SK-N-SH (cell line): ENCODE results near the gene GJA8.

Experiments
- EP300 ChIP-seq, 2 experiments: IDR thresholded peaks; 2 replicates each; pipeline versions ENCODE4 v1.4.0 to v1.6.1; 2012; ENCODE audit warnings: borderline replicate concordance in 1 of 2, low read depth in 1 of 2, low read length in 1 of 2
- GABPA ChIP-seq: IDR thresholded peaks from 2 replicates; pipeline ENCODE4 v1.4.0; 2012; ENCODE audit warnings: low read depth, mild to moderate bottlenecking
- MEF2A ChIP-seq: IDR thresholded peaks from 2 replicates; pipeline ENCODE4 v1.4.0; 2012; ENCODE audit warnings: low read depth, borderline replicate concordance
- MXI1 ChIP-seq: IDR thresholded peaks from 2 replicates; pipeline ENCODE4 v1.6.1; 2012; ENCODE audit warnings: mild to moderate bottlenecking, low read depth, low read length, improper control_type of control experiment
- POLR2AphosphoS5 ChIP-seq: IDR thresholded peaks from 2 replicates; pipeline ENCODE4 v1.6.1; 2012; ENCODE audit warnings: low read depth, low read length
- RCOR1 ChIP-seq: fragments of 150-350 bp; IDR thresholded peaks from 2 replicates; pipeline ENCODE4 v1.6.1; 2017; ENCODE audit warnings: antibody characterized with exemption, low read length
- RXRA ChIP-seq: IDR thresholded peaks from 2 replicates; pipeline ENCODE4 v1.4.0; 2012; ENCODE audit warnings: low read depth, mild to moderate bottlenecking, borderline replicate concordance
- SIN3A ChIP-seq: IDR thresholded peaks from 2 replicates; pipeline ENCODE4 v1.6.1; 2012; ENCODE audit warnings: low read depth, mild to moderate bottlenecking, low read length, moderate library complexity, borderline replicate concordance
- TAF1 ChIP-seq: IDR thresholded peaks from 2 replicates; pipeline ENCODE4 v1.6.1; 2012; ENCODE audit warnings: low read depth, mild to moderate bottlenecking, low read length, moderate library complexity, borderline replicate concordance
- TCF12 ChIP-seq: IDR thresholded peaks from 2 replicates; pipeline ENCODE4 v1.4.0; 2012
- TEAD4 ChIP-seq: IDR thresholded peaks from 2 replicates; pipeline ENCODE4 v1.4.0; 2012; ENCODE audit warnings: mild to moderate bottlenecking, borderline replicate concordance; ENCODE audit not compliant: insufficient read depth
- TF ChIP-seq, protein P1 (sequence below): fragments of 200-600 bp; sonication (generic); IDR thresholded peaks from 2 replicates; pipeline ENCODE4 v1.6.1; 2017; ENCODE audit warnings: antibody characterized with exemption, mild to moderate bottlenecking, moderate library complexity
- TF ChIP-seq, protein P2 (sequence below): IDR thresholded peaks from 2 replicates; pipeline ENCODE4 v1.6.1; 2012; ENCODE audit warnings: mild to moderate bottlenecking, low read depth, low read length, moderate library complexity

DNA sequence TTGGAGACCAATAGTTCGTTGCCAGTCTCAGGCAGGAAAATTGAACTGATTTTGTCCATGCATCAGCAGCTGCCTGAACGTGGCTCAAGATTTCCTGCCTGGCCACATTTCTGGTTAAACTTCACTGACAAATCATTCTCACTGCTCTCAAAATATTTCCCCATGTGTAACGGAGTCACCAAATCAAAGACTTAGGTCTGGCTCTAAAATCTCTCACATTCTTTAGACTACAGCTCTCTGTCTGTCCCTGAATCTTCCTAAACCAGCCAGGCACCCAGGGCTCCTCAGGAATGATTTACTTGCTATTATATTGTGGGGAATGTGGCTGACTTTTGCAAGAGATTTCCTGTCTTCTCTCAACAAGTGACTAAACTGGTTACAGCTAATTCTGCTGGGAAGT is 49.2 kb upstream of the GJA8 start:
- TF ChIP-seq TCF12 (no peak), POLR2AphosphoS5 (no peak), MEF2A (no peak), RCOR1 (no peak), EP300 (IDR thresholded peaks at IDR 0.05; ENCODE audit: borderline replicate concordance in 1 of 2, low read depth in 1 of 2, low read length in 1 of 2) (no peak), TAF1 (no peak), TEAD4 (no peak), GABPA (no peak), MXI1 (no peak), RXRA (no peak), SIN3A (no peak)
- TF ChIP-seq, protein P1, sequence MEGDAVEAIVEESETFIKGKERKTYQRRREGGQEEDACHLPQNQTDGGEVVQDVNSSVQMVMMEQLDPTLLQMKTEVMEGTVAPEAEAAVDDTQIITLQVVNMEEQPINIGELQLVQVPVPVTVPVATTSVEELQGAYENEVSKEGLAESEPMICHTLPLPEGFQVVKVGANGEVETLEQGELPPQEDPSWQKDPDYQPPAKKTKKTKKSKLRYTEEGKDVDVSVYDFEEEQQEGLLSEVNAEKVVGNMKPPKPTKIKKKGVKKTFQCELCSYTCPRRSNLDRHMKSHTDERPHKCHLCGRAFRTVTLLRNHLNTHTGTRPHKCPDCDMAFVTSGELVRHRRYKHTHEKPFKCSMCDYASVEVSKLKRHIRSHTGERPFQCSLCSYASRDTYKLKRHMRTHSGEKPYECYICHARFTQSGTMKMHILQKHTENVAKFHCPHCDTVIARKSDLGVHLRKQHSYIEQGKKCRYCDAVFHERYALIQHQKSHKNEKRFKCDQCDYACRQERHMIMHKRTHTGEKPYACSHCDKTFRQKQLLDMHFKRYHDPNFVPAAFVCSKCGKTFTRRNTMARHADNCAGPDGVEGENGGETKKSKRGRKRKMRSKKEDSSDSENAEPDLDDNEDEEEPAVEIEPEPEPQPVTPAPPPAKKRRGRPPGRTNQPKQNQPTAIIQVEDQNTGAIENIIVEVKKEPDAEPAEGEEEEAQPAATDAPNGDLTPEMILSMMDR = no peak
- TF ChIP-seq, protein P2, sequence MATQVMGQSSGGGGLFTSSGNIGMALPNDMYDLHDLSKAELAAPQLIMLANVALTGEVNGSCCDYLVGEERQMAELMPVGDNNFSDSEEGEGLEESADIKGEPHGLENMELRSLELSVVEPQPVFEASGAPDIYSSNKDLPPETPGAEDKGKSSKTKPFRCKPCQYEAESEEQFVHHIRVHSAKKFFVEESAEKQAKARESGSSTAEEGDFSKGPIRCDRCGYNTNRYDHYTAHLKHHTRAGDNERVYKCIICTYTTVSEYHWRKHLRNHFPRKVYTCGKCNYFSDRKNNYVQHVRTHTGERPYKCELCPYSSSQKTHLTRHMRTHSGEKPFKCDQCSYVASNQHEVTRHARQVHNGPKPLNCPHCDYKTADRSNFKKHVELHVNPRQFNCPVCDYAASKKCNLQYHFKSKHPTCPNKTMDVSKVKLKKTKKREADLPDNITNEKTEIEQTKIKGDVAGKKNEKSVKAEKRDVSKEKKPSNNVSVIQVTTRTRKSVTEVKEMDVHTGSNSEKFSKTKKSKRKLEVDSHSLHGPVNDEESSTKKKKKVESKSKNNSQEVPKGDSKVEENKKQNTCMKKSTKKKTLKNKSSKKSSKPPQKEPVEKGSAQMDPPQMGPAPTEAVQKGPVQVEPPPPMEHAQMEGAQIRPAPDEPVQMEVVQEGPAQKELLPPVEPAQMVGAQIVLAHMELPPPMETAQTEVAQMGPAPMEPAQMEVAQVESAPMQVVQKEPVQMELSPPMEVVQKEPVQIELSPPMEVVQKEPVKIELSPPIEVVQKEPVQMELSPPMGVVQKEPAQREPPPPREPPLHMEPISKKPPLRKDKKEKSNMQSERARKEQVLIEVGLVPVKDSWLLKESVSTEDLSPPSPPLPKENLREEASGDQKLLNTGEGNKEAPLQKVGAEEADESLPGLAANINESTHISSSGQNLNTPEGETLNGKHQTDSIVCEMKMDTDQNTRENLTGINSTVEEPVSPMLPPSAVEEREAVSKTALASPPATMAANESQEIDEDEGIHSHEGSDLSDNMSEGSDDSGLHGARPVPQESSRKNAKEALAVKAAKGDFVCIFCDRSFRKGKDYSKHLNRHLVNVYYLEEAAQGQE = no peak
